Measurements from ENCODE around the gene SYCE3. TPM values are rescaled to one million over a fixed set of nuclear protein-coding genes. Genes with fewer than 3 reads are reported as not detected.

Gene SYCE3
- total and polyA plus RNA-seq, 9 of the 15 experiments (the other 6 are each of a cell fraction or from before 2014, with no cell fraction given), result 0.56 TPM; not detected in 8

GRCh38 chr22:50599816-50600455 is 37.2 kb upstream of the SYCE3 start (continued):
- peak; percentile 89 for TF ChIP-seq MAX (CRISPR knock-in tag; IDR thresholded peaks at IDR 0.05)
- no peak for TF ChIP-seq HINFP (tag; conservative IDR thresholded peaks at IDR 0.05; ENCODE audit: low read depth)
- TF ChIP-seq ZNF311 (CRISPR knock-in tag; IDR thresholded peaks at IDR 0.05), result peak; percentile 29; the same call in 1 of the 2 replicates
- no peak for TF ChIP-seq ZNF830 (CRISPR knock-in tag; IDR thresholded peaks at IDR 0.05)
- TF ChIP-seq ETV6 (IDR thresholded peaks at IDR 0.05; ENCODE audit: borderline replicate concordance in 1 of 2, low read depth in 2 of 2, low read length in 1 of 2), result no peak
- TF ChIP-seq ETV6 (CRISPR knock-in tag; IDR thresholded peaks at IDR 0.05; ENCODE audit: borderline replicate concordance), result peak; percentile 93; the same call in 1 of the 2 replicates
- no peak for TF ChIP-seq CSDE1 (IDR thresholded peaks at IDR 0.05)
- no peak for TF ChIP-seq ZFPM2 (CRISPR knock-in tag; IDR thresholded peaks at IDR 0.05)
- no peak for TF ChIP-seq TAF9B (IDR thresholded peaks at IDR 0.05; ENCODE audit: partially characterized antibody)
- peak; percentile 88; the same call in 1 of the 2 replicates for TF ChIP-seq IRF1 (CRISPR knock-in tag; IDR thresholded peaks at IDR 0.05; ENCODE audit: borderline replicate concordance)
- peak; percentile 94 for TF ChIP-seq ZNF124 (CRISPR knock-in tag; IDR thresholded peaks at IDR 0.05)
- TF ChIP-seq HEY1 (CRISPR knock-in tag; IDR thresholded peaks at IDR 0.05; ENCODE audit: borderline replicate concordance), result no peak
- no peak for TF ChIP-seq ZNF347 (CRISPR knock-in tag; IDR thresholded peaks at IDR 0.05; ENCODE audit: low read depth)
- no peak for TF ChIP-seq SRSF1 (IDR thresholded peaks at IDR 0.05; ENCODE audit: low read depth, low read length)
- no peak for TF ChIP-seq SRSF3 (IDR thresholded peaks at IDR 0.05; ENCODE audit: insufficient read depth, low read length)
- TF ChIP-seq SAFB (IDR thresholded peaks at IDR 0.05; ENCODE audit: borderline replicate concordance, low read depth, low read length), result no peak
- TF ChIP-seq ZNF699 (CRISPR knock-in tag; IDR thresholded peaks at IDR 0.05; ENCODE audit: insufficient replicate concordance), result no peak
- no peak for TF ChIP-seq CHD1 (IDR thresholded peaks at IDR 0.05; ENCODE audit: low read length)
- TF ChIP-seq BRF1 (IDR thresholded peaks at IDR 0.05; ENCODE audit: borderline replicate concordance, extremely low read depth, insufficient read length), result no peak
- TF ChIP-seq SMAD1 (IDR thresholded peaks at IDR 0.05; ENCODE audit: low read depth, low read length, partially characterized antibody), result no peak
- no peak for TF ChIP-seq GTF3C2 (IDR thresholded peaks at IDR 0.05; ENCODE audit: borderline replicate concordance, extremely low read depth, insufficient read length)
- TF ChIP-seq FOXK1 (CRISPR knock-in tag; IDR thresholded peaks at IDR 0.05; ENCODE audit: borderline replicate concordance), result peak; percentile 93
- no peak for TF ChIP-seq HNRNPH1 (optimal IDR thresholded peaks at IDR 0.05; ENCODE audit: low read depth, low read length)

All from K562 (cell line).